GM18867 (cell line): ENCODE results near the gene COL23A1.

ENCODE experiments used
- ATAC-seq: cut with Tn5 transposase; IDR thresholded peaks from one replicate; pipeline ENCODE4 v1.9.1; 2021; ENCODE audit warnings: mild to moderate bottlenecking, moderate library complexity; ENCODE audit not compliant: unreplicated experiment

COL23A1 gene

DNA sequence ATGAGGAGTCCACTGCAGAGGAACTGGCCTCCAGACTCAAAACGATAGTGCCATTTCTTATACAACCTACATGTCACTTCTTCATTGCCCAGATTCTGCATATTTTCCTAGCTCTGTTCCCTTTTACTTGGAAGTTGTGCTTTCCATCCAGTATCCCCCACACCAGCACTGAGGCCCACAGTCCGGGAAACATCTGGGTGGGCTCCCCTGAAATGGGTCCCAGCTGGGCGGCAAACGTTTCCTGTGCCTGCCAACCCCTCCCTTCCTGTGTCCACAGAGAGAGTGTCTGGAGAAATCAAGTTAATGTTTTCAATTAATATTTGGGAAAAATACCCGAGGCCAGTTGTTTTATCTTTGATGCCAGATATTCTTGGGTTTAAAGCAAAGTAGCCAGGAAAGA, 111.8 kb downstream of the COL23A1 start:
- ATAC-seq: no peak

- ATAC-seq: no peak
Observed at GRCh38 chr5:178477802-178478201, 112.4 kb downstream of the COL23A1 start.

DNA sequence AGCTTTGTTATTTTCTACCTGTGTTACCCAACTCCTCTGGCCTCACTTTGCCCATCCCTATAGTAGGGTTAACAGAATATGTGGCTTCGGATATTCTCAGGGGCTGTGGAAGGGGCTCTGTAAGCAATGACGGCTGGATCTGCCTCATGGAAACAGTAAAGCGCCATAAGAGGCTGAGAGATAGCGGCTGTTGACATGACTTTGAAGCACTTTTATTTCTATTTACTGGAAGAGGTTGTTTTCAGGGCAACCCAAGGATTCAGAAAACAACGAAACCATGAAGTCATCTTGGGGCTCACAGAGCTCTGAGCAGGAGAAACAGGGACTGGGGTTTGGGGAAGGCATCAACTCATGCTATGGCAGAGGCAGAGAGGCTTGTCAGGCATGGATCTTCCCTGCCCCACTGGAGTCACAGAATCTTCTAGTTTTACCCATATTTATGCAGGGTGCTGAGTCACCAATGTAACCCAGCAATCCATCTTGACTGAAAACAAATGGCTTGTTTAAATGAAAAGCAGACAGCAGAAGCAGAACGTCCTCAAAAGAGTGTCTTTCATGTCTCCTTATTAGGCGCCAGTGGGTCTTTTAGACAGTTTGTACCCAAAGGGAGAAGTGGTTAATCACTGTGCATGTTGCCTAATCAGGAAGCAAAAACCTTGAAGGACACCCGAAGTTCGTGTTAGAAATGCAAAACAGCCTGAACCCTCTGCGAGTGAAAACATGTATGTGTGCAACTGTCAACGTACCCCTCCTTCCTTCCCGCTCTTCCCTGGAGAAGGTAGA, 113.0 kb downstream of the COL23A1 start:
- no peak for ATAC-seq

- no peak for ATAC-seq
Observed at GRCh38 chr5:178476531-178476930, 113.7 kb downstream of the COL23A1 start.

- ATAC-seq: no peak
Observed at GRCh38 chr5:178475422-178475821, 114.8 kb downstream of the COL23A1 start.

- ATAC-seq: no peak
Observed at GRCh38 chr5:178474562-178475184, 115.5 kb downstream of the COL23A1 start.

- ATAC-seq: no peak
Observed at GRCh38 chr5:178473854-178474253, 116.3 kb downstream of the COL23A1 start.

DNA sequence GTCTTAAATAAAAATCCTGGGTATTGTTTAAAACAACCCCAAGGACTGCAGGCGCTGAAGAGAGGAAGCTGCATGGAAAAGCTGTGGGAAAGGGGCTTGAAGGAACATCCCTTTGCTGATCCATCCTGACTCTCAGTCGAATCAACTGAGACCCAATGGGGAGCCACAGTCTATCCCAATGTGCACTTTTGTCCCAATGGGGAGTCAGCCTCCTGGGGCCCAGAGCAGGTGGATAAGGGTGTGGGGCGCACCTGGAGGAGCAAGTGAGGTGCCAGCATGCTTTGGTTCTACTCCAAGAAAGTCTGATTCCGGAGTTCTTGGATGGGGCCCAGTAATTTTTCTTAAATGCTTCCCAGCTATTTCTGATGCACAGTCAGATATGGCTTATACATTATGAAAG, 118.1 kb downstream of the COL23A1 start:
- ATAC-seq: no peak

DNA sequence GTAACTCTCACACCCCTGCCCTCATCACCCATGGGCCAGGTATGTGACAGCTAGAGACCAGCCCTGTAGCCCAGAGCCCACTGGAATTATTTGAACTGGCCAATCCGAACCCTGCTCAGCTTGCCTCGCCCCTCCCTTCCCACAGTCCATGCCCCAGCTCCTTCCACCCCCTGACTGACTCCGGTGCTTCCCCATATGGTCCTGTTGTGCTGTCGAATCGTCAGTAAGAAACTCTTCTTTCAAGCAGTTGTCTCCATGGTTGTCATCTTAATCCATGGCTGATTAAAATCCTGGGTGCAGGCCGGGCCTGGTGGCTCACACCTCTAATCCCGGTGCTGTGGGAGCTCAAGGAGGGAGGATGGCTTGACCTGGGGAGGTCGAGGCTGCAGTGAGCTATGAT, 118.5 kb downstream of the COL23A1 start:
- no peak for ATAC-seq

DNA sequence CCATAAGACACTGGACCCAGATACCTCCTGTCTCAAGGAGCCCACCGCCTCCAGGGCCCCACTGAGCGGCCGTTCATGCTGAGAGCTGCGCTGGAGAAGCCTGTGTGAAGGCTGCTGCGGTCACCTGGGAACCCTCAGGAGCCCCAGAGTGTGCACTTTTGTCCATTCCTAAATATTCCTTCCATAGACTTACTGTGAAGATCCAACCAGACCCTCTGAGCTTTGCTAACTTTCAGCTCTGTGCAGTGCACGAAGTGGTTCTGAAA, 119.5 kb downstream of the COL23A1 start:
- no peak for ATAC-seq

GRCh38 chr5:178469975-178470759, 120.0 kb downstream of the COL23A1 start:
- no peak for ATAC-seq

- no peak for ATAC-seq
Observed at GRCh38 chr5:178469011-178469974, 120.9 kb downstream of the COL23A1 start.

DNA sequence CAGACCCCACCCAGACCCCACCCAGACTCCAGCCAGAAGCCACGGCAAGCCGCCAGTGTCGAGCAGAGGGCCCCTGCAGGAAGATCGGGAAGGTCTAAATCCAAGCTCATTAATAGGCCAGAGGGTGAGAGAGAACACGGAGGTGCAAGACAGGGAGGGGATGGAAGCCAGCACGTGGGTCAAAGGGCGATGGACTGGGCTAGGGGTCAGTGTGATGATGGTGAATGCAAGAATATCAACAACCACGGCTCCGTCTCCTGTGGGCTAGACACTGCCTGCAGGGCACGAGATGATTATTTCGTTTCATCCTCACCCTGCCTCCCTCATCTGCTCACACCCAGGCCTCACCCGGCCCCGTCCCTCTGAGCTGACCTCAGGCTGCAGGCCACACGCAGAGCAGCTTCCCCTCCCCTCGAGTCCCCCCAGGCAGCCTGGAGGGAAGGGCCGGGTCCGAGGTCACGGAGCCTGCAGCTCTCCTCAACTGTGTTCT, 122.0 kb downstream of the COL23A1 start:
- no peak for ATAC-seq

GRCh38 chr5:178467568-178468195, 122.5 kb downstream of the COL23A1 start:
- no peak for ATAC-seq

DNA sequence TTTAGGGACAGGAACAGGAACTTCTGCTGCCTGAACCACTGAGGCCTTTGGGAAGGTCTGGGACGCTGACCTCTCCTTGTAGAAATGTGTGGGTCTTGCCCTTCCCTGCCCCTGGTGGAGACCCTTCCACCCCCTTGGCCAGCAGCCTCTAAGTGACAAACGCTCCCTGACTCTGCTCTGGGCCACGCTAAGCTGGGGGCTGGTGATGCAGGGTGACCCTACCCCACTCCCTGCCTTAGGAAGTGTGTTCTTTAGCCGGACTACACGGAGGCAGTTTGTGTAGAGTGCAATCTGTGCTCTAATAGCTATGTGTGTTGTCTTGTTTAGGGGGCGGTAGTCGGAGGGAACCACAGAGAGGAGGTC, 123.0 kb downstream of the COL23A1 start:
- no peak for ATAC-seq

GRCh38 chr5:178466342-178466741, 123.9 kb downstream of the COL23A1 start:
- no peak for ATAC-seq

DNA sequence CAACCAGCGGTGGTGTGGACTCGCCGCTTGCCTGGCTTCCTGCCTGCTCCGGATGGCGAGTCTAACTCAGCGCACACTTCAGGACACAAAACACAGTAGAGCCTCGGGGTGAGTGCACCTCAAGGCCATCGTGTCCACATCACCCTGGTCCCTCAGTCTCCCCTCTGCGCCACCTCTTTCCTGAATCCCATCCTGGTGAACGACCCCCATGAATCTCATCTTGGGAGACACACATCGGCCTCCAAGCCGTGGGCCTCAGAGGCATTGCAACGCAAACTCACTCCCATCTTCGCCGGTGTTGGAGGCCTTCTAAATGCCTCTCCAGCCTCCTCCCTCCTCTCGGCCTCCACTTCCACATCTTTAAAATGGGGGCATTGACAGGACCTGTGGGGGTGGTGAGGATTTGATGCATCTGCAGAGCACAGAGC, 124.3 kb downstream of the COL23A1 start:
- ATAC-seq: no peak

- ATAC-seq: no peak
Observed at GRCh38 chr5:178465228-178465860, 124.8 kb downstream of the COL23A1 start.

DNA sequence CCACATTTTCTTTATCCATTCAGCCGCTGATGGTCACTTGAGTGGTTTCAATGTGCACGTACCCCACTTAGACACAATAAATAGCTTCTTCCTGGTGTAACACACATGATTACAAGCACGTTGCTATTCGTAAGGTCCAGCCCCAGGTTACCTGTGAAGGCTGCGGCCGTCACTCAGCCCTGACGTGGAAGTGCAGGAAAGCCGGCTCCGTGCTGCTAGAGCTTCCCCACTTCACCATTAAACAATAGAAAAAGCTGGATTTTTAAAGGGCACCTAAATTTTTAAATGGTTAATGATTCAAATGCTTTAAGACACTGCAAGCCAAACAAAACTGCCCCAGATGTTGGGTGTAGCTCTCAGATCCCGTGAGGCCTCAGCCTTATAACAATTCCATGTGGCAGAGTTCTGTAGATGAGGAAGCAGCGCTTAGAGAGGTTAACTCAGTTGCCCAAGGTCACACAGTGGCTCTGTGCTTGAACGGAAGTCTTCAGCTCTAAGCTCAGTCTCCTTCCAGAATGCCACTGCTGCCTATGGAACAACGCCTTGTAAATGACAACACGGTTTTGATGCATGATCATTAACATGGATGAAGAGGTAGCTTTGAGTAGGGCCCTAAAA, 125.7 kb downstream of the COL23A1 start:
- no peak for ATAC-seq
